ENCODE measurements around the gene ABHD13. TPM values are rescaled to one million over a fixed set of nuclear protein-coding genes. Genes with fewer than 3 reads are reported as not detected.
"Not testable (repeated sequence)": the region's sequence is repeated elsewhere in the genome, so short reads cannot be mapped to it uniquely, and the experiment has no call there.

Gene ABHD13
- polyA plus RNA-seq (2014; cell fraction: cytosol; rRNA removed): 8.6 and 9.8 TPM in 2 replicates
- polyA plus RNA-seq (2014; cell fraction: nucleus; rRNA removed): 7.4 and 7.6 TPM in 2 replicates

DNA sequence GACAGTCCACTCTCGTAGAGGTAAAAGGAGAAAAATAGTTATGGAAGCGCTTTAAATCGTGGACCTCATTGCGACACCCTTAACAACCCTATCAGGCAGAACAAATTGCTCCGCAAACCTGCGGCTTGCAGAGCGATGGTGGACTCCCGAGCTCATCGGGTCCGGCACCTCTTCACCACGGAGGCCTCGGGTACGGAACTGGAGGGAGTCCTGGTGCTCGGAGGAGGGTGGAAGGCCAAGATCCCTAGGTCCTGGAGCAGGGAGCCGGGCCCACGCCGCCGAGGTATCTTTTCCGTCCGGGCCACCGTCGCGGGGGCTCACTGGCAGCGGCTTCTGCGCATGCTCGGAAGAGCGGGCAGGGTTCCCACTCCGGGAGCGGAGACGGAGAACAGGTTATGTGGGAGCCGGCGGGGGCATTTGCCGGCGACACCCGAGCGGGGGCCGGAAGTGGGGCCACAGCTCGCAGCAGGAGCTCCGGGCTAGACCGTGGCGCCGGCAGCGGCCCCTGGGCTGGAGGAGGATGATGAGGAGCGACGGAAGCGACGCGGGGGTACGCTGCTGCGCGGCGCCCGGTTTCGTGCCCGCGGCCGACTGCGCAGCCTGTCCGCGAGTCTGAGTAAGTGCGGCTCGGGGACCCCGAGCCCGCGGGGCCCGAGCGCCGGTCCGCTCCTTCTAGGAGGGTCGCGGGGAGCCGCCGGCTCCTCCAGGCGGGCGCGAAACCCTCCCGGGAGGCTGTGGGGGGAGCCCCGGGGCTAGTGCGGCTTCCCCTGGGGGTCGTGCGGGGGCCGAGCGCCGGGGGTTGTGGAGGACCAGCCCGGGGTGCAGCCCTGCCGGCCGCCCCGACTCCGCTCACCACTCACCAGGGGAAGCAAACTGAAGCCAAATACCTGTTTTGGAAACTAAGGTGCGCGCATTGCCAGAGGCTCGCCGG lies at the start of gene ABHD13:
ABHD13 (plus strand) TSS at position 349 of the 931 bp plus-strand sequence. CDS start 10,827 bp downstream, outside the sequence.
- DNase-seq (ENCODE audit: low spot score): peak; percentile 96

DNA sequence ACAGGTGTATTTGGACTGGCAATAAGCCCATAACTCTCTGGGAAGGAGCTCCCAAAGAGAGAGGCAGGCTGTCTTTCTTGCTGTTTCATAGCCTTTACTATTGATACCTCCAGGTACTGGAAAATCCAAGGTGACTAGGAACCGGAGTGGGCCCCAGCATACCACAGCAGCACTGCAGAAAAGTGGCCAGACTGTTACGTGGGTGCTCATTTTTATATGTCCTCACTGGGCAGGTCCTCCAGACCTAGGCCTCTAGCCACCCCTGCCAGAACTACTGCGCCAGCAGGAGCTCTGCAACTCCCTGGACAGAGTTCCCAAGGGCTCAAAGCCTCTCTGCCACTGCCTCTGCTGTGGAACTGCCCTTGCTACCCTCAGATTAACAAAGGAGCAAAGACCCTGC lies 49.3 kb upstream of the ABHD13 start:
- no peak for DNase-seq (ENCODE audit: low spot score)

DNA sequence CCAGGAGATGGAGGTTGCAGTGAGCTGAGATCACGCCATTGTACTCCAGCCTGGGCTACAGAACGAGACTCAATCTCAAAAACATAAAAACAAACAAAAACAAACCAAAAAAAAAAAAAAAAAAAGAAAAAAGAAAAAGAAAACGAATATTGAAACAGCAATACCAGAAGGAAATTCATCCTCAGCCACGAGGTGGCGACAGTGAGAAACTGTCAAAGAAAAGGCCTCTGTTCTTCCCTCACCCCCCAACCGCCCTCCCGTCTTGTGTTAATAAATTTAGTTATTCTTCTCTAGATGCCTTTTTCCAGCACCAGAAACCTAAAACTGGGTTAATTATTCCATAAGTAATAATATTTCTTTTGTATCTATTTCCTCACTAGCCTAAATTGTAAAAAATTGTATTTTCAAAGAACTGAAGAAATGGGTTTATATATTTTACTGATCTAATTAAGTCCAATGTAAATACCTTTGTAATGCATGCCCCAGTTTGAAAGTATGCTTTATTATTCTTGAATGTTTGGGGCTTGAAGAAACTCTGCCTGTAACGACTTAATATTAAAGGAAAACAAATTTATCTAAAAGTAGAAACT lies 41.4 kb upstream of the ABHD13 start:
- DNase-seq (ENCODE audit: low spot score): no peak

DNA sequence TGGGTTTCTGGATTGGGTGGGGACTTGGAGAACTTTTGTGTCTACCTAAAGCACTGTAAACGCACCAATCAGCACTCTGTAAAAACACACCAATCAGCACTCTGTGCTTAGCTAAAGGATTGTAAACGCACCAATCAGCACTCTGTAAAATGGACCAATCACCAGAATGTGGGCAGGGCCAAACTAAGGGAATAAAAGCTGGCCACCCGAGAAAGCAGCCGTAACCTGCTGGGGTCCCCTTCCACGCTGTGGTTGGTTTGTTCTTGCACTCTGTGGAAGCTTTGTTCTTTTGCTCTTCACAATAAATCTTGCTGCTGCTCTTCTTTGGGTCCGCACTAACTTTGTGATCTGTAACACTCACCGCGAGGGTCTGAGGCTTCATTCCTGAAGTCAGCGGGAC lies 40.1 kb upstream of the ABHD13 start:
- no peak for DNase-seq (ENCODE audit: low spot score)

DNA sequence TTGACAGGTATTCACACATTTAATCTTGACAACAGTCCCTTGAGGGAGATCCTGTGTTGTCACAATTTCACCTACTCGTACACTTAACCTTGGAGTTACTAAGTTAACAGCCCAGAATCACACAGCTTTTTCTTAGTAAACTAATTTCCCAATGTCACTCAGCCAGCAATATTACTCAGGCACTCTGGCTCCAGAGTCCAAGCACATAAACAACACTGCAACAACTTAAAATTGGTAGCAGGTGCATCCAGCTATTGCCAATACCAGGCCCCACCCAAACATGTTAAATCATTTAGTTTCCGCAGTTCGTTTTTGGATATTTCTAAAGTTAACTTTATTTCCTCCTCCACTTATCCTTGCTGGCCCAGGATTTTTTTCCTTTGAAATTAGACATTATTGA lies 35.5 kb upstream of the ABHD13 start:
- no peak for DNase-seq (ENCODE audit: low spot score)

DNA sequence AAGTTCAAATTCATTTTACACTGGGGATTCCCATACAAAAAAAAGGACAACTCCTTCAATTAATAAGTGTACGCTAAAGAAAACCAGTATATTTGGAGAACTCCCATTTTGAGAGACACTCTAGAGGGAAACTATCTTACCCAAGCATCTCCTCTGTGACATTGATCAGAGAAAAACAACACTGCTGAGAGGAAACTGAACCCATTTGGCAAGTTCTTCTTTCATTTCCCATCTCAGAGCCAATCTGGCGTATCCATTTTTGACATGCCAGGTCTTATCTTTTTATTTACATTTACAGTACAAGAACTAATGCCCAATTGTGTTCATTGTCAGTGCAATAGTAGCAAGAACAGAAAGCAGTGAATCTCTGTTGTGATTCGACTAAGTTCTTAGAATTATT lies 33.0 kb upstream of the ABHD13 start:
- no peak for DNase-seq (ENCODE audit: low spot score)

DNA sequence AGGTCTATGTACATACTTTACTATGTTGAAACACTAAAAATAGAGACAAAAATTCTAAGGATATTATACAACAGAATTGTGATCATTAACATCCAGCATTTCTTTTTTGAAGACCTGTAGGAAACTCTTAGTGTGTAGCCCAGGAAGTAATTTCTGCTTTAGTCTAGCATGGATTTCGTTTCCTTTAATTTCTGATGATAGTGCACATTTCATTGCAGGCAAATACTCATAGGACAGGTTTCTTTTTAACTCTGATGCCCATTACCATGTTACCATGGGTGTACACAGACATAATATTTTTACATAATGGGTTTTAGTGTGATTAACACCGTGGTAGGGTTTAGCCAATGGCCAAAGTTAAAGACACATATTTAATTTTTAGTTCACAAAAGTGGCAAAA lies 29.9 kb upstream of the ABHD13 start:
- no peak for DNase-seq (ENCODE audit: low spot score)

DNA sequence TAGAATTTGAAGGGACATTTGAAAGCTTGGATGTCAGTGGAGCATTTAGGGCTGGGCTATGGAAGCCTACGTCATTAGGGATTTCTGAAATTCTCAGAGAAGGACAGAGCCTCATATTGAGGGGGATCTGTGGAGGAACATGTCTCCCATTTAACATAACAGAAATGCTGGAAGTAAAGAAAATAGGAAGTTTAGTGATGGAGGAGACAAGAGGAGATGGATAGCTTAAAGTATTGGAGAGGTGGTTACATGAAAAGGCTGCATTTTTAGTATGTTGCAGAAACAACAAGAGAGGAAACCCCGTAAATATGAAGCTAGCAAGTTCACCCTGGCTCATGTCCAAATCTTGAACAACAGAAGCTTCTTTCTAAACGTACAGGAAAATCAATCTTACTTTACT lies 27.3 kb upstream of the ABHD13 start:
- DNase-seq (ENCODE audit: low spot score): no peak

DNA sequence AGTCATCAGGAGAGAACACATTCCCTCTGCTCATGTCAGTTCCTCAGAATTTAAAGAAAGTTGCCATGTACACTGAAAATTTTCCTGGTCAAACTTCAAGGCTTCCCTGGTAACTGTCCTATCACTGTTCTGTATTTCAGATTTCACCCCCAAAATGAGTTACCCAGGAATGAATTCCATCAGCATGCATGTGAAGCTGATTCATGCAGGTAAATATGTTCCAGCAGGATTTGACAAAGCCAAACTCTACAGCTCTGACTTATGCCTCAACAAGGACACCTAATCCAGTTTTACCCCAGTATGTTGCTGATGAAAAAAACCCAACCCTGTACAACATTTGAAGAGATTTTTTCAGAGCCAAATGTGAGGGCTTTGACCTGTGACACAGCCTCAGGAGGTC lies 24.4 kb upstream of the ABHD13 start:
- no peak for DNase-seq (ENCODE audit: low spot score)

DNA sequence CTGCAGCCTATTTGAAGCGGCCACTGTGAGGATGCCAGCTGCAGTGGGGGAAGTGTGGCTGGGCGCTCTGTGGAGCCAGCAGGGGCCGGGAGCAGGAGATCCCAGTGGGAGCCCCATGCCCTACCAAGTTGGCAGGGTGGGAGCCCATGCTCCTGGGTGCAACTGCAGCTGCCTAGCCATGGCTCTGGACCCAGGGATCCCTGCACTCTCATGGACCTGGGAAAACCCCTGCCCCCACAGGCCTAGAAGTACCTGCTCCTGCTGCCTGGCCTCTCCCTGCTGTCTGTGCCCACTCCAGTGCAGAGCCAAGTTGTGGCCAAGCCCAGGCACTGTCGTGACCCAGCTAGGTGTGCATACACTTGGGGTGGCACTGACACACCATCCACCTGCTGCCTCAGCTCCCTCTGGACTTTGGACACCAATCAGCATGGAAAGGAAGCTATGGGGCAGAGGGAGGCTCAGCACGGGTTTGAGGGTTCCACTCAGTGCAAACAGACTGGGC lies 23.7 kb upstream of the ABHD13 start:
- DNase-seq (ENCODE audit: low spot score): no peak

DNA sequence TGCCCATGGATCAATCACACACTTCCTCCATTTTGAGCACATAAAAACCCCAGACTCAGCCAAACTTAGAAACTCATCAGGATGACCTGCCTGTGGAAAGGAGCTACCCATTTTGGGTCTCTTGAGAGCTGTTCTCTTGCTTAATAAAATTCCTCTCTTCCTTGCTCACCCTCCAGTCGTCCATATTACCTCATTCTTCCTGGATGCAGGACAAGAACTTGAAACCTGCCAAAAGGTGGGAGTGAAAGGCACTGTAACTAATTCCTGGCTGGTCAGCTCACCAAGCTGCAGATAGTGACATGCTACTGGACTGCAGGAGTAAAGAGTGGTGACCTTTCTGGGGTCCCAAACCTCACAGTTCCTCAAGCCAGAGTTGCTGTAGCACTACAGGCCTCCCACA lies 23.0 kb upstream of the ABHD13 start:
- DNase-seq (ENCODE audit: low spot score): no peak

DNA sequence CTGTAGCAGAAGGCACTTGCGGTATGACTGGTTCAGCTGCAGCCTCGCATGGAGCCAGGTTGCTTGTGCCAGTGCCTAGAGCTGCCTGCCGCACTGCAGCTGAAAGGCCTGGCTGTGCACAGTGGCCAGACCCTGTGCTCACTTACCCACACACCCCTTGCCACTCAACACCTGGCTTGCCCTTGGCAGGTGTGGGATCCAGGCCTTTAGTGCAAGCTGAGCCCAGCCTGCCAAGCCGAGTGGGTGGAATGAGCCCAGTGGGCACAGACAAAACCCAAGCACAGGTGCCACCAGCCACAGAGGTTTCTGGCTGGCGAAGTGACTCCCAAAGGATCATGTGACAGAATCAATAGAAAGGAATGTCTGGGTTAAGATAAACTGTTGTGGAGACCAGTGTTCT lies 22.3 kb upstream of the ABHD13 start:
- DNase-seq (ENCODE audit: low spot score): no peak

DNA sequence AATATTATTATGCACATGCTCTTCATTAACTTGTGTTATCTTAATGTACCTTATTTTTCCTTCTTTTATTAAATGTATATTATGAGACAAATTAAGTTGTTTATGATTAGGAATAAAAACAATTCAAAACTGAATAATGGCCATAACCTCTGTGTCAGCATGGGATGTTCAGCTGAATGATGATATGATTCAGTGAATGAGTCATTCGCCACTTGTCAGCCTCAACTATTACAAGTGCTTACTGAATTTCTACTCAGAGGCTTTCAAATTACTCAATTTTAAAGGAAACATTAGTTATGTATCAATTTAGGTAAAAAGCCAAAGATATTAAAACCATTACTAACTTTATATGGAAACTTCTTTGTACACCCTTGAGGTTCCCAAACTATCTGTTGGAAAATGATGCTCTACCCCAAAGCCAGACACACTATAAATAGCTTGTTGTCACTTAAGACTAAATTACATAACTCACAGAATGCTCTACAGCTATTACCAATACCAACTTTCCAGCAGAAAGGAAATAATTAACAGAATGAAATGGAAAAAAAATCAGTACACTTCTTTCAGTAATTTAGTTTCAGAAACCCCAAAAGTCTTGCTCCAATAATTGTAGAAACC lies 17.3 kb upstream of the ABHD13 start:
- no peak for DNase-seq (ENCODE audit: low spot score)

DNA sequence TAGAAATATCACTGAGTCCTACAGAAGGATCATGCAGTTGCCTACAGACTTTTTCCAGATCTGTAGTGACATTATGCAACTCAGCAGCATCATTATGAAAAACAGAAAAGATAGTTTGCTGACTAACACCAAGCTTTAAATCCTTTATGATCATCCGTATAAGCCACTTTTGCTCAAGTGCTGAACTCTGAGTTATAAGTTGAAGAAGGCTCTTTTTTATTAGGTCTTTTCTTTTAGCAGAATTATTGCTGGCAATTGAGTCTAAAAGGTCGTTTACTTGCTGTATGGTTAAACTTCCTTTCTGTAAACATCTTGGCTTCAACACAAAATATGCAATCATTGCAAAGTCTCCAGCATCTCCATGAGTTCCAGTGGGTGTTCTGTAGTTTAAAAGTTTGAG lies 7.6 kb upstream of the ABHD13 start:
- no peak for DNase-seq (ENCODE audit: low spot score)

DNA sequence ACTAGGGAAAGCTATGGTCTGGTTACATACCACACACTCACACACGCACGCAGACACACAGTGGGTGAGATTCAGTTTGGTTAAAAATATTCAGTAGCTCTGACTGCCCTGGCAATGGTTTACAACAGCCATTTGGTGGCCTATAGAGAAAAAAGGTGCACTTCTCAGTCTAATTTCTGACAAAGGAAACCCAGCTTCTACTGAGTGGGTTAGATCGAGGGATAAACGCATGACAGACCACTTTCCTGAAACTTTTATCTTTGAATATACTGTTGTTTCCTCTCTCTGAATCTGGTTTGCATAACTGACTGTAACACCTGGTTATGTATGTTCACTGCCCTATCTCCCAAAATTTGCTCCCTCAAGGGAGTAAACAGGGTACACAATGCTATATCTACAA lies 5.3 kb upstream of the ABHD13 start:
- no peak for DNase-seq (ENCODE audit: low spot score)

DNA sequence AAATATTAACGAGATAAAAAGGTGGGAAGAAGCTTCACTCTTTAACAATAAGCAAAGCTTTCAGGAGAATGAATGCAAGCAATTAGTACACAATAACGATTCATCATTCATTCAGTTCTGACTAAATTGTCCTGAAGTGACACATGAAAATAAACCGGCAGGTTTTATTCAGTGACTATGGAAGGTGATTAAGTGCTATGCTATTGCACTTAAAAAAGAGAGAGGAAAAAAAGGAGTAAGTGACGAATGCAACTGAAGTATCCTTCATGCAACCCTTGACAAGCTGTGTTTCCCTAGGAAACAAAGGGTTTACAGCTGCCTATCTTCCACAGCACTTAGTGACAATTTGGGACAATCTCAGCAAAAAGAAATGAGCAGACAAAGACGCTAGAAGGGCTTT lies 4.2 kb upstream of the ABHD13 start:
- no peak for DNase-seq (ENCODE audit: low spot score)

DNA sequence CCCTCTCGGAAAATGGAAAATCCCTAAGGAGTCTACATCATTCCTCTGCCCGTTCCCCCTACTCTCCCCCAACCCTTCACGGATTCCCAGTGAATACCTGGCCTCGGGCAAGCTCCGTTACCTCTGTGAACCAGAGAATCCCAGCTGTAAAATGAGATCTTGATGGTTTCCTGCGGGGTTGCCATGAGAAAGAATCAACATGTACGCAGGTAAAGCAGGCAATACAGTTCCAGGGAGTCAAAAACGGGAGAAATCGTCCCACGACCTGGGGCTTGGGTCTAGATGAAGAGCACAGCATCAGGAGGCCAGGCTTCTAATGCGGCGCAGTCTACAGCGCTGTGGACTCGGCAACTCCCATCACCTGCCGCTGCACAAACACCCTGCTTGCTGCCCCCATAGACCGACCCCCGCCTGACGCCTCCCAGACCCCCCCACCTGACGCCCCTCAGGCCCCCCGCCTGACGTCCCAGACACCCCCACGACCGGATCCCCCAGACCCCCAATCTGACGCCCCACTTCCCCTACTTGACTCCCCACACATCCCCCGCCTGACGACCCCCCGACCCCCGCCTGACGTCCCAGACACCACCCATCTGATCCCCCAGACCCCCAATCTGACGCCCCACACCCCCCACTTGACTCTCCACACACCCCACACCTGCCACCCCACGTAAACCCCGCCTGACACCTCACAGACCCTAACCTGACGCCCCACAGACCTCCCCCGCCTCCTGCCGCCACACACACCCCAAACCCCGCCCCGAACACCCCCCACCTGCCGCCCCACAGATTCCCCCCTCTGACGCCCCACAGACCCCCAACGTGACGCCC lies 3.5 kb upstream of the ABHD13 start:
- no peak for DNase-seq (ENCODE audit: low spot score)

DNA sequence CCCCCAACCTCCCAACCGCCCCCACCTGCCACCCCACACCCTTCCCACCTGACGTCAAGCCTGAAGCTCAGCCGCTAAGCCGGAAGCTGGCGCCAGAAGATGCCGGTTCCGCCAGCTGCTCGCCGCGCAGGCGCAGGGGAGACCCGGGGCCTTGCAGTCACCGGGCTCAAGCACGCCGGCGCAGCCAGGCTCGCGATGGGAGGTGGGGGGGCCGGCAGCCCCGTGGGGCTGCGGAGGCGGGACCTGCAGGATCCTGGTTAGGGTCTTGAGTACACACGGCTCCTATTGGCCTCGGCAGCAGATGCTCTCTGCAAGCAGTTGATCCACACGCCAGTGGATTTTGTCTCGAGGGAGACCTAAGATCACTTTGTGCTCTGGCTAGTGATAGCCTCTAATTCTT lies 2.8 kb upstream of the ABHD13 start, which contains the start of gene LIG4:
LIG4 (minus strand) TSS at position 101 of the 400 bp plus-strand sequence. CDS start 4,268 bp downstream, outside the sequence.
- peak; percentile 95 for DNase-seq (ENCODE audit: low spot score)

DNA sequence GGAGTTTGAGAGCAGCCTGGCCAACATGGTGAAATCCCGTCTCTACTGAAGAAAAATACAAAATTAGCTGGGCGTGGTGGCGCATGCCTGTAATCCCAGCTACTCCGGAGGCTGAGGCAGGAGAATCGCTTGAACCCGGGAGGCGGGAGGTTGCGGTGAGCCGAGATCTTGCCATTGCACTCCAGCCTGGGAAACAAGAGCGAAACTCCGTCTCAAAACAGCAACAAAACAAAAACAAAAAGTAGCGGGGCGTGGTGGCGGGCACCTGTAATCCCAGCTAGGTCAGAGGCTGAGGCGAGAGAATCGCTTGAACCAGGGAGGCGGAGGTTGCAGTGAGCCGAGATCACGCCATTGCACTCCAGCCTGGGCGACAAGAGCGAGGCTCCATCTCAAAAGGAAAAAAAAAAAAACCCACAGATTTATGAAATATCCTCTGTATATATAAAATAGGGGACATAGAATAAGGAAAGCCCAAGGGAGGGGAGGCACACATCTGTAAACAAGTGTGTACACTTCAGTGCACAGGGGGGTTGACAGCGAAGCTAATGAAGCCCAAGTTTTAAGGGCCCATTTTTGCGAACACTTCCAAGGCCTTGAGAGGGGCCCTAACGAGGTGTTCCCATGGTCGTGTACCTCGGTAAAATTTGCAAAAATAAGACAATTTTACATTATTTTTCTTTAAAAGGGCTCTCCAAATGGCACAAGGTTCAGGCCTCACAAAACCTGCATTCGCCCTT lies 717 bp upstream of the ABHD13 start:
- not testable (repeated sequence) for DNase-seq (ENCODE audit: low spot score)

DNA sequence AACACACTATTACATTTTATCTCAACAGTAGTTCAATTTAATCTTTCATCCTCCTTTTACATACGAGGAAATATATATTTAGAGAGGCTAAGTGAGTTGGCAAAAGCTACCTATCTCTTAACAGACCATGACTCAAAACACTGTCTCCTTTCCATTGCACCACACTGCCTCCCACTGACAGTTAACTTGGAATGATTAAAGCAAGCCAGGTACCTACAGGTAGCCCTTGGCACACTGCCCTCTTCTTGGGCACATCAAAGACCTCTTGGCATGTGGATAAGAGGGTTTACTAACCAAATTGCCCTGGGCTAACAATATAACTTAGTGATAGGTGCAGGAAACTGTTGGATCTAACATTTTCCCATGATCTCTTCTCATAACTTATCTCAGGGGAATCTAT lies 1.8 kb downstream of the ABHD13 start:
- DNase-seq (ENCODE audit: low spot score): no peak
